ENCODE measurements around the gene CRYGN. TPM values are rescaled to one million over a fixed set of nuclear protein-coding genes. Genes with fewer than 3 reads are reported as not detected.

CRYGN gene
- total RNA-seq, 1 donor from 2014 or later, result not detected

GRCh38 chr7:151389096-151389767 lies 50.7 kb downstream of the CRYGN start:
- no peak for DNase-seq

GRCh38 chr7:151388430-151388829 lies 51.5 kb downstream of the CRYGN start:
- no peak for DNase-seq

- DNase-seq, result no peak
Measured at GRCh38 chr7:151388007-151388297, 52.0 kb downstream of the CRYGN start.

GRCh38 chr7:151387161-151388006 lies 52.6 kb downstream of the CRYGN start:
- no peak for DNase-seq

GRCh38 chr7:151386301-151387160 lies 53.4 kb downstream of the CRYGN start:
- no peak for DNase-seq

- no peak for DNase-seq
Measured at GRCh38 chr7:151385626-151386300, 54.2 kb downstream of the CRYGN start.

- DNase-seq, result no peak
Measured at GRCh38 chr7:151384776-151385625, 54.9 kb downstream of the CRYGN start.

GRCh38 chr7:151384352-151384697 lies 55.6 kb downstream of the CRYGN start:
- DNase-seq, result no peak

GRCh38 chr7:151383638-151384351 lies 56.1 kb downstream of the CRYGN start:
- no peak for DNase-seq

- DNase-seq, result no peak
Measured at GRCh38 chr7:151382079-151382885, 57.7 kb downstream of the CRYGN start.

- no peak for DNase-seq
Measured at GRCh38 chr7:151381348-151382078, 58.4 kb downstream of the CRYGN start.

- DNase-seq, result no peak
Measured at GRCh38 chr7:151381098-151381347, 58.9 kb downstream of the CRYGN start.

GRCh38 chr7:151380199-151381097 lies 59.5 kb downstream of the CRYGN start:
- no peak for DNase-seq

GRCh38 chr7:151379534-151380198 lies 60.3 kb downstream of the CRYGN start:
- DNase-seq, result no peak

- DNase-seq, result no peak
Measured at GRCh38 chr7:151379193-151379520, 60.8 kb downstream of the CRYGN start.
